ENCODE measurements around the gene LAMC3. TPM values are rescaled to one million over a fixed set of nuclear protein-coding genes. Genes with fewer than 3 reads are reported as not detected.
A peak's percentile ranks its signal among the peaks of the same experiment; 100 is the strongest.

The LAMC3 gene
- total and polyA plus RNA-seq, 9 of the 15 experiments (the other 6 are each of a cell fraction or from before 2014, with no cell fraction given), result 0.10 TPM; not detected in 8

DNA sequence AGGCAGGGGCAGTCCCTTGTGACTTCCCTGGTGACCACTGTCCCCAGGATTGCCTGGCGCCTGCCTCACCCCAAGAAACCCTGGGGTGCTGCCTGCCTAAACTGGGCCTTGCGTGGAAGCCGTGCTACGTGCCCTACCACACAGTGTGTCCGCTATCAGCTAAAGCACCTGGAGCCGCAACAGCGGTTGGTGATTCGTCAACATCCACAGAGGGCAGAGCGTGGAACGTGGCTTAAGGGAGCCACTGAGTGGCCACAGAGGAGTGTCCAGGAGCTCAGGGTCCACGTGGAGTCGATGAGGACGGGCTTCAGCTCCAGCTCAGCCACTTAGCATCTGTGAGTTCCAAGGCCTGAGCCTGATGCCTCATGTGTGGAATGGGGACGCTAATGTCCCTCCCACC lies 25.3 kb downstream of the LAMC3 start:
- ChIA-PET CTCF (ENCODE audit: low intra/inter-chr PET ratio) (no interaction called here), POLR2A (interaction anchor here (0.7 to 99.3 kb wide), 19 partner anchors 9 to 175 kb away, joined by 3 to 3336 read pairs (median 6); partner anchors contain the start of genes AIF1L and NUP214)
- H2AFZ ChIP-seq (ENCODE audit: low read depth, low read length), result no peak overlapping the region
- peaks cover 0 to 40% of the 10 kb centered on the region in 2 experiments; a peak in 2 of 5 replicates for H3K4me1 ChIP-seq (replicated peaks in 1 of 2; ENCODE audit: control insufficient read depth in 2 of 2, insufficient read depth in 2 of 2, low read length in 2 of 2)
- TF ChIP-seq ZNF77 (CRISPR knock-in tag; IDR thresholded peaks at IDR 0.05), result no peak
- TF ChIP-seq FOXJ2 (tag; IDR thresholded peaks at IDR 0.05), result no peak
- no peak for TF ChIP-seq ZEB2 (IDR thresholded peaks at IDR 0.05)
- peak; percentile 88; the same call in 1 of the 2 replicates for TF ChIP-seq STAT6 (CRISPR knock-in tag; IDR thresholded peaks at IDR 0.05)
- TF ChIP-seq, protein P1, sequence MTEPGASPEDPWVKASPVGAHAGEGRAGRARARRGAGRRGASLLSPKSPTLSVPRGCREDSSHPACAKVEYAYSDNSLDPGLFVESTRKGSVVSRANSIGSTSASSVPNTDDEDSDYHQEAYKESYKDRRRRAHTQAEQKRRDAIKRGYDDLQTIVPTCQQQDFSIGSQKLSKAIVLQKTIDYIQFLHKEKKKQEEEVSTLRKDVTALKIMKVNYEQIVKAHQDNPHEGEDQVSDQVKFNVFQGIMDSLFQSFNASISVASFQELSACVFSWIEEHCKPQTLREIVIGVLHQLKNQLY (CRISPR knock-in tag; conservative IDR thresholded peaks at IDR 0.05), result 0 out of 4 replicates have a peak, but pooled peaks of 1 of the 2 experiments have one; percentile 60
- TF ChIP-seq, protein P2, sequence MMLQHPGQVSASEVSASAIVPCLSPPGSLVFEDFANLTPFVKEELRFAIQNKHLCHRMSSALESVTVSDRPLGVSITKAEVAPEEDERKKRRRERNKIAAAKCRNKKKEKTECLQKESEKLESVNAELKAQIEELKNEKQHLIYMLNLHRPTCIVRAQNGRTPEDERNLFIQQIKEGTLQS (IDR thresholded peaks at IDR 0.05), result no peak
- TF ChIP-seq, protein P2 (CRISPR knock-in tag; conservative IDR thresholded peaks at IDR 0.05), result 0 out of 2 replicates have a peak, but pooled peaks have one; percentile 26
- TF ChIP-seq CXXC5 (CRISPR knock-in tag; IDR thresholded peaks at IDR 0.05), result no peak
- TF ChIP-seq PRPF4 (IDR thresholded peaks at IDR 0.05; ENCODE audit: insufficient read depth, low read depth, low read length, poor library complexity, severe bottlenecking), result no peak
- no peak for TF ChIP-seq EP300 (IDR thresholded peaks at IDR 0.05; ENCODE audit: low read length)
- no peak for TF ChIP-seq CTBP1 (IDR thresholded peaks at IDR 0.05; ENCODE audit: borderline replicate concordance)
- TF ChIP-seq LARP7 (IDR thresholded peaks at IDR 0.05), result no peak
- no peak for TF ChIP-seq NBN (IDR thresholded peaks at IDR 0.05; ENCODE audit: low read depth)
- TF ChIP-seq STAT5A (IDR thresholded peaks at IDR 0.05; ENCODE audit: borderline replicate concordance, low read length), result no peak
- in situ Hi-C loops (cut with MboI) (loop anchor here (10.0 kb wide), 1 partner anchor 329 kb away; no protein-coding TSS in a partner anchor), intact Hi-C loops (cut with micrococcal nuclease) (no loop called here)
- peaks cover 18% of the 10 kb centered on the region for H3K9me1 ChIP-seq (ENCODE audit: control insufficient read depth, insufficient read depth, low read length)
- no peak overlapping the region for H3K27ac ChIP-seq (ENCODE audit: extremely low read depth, low read depth, low read length)
- WGBS (ENCODE audit: insufficient coverage, low coverage, missing lambda C conversion rate), result 3% methylated on average over 14 of the region's 14 CpGs
- H3K9me3 ChIP-seq (replicated peaks; ENCODE audit: control insufficient read depth, insufficient read depth, low read depth, low read length), result 0 out of 2 replicates have a peak, but pooled peaks cover 2% of the 10 kb centered on the region
- no peaks in the 10 kb centered on the region for H3K36me3 ChIP-seq (ENCODE audit: control insufficient read depth, insufficient read depth, low read length)
- peaks cover 84% of the 10 kb centered on the region for H4K20me1 ChIP-seq (replicated peaks; ENCODE audit: control insufficient read depth, insufficient read depth, low read length)
- BruUV-seq (replicated peaks), result no TSS peak
- H3K27me3 ChIP-seq (ENCODE audit: control insufficient read depth in 2 of 2, insufficient read depth in 2 of 2, low read length in 2 of 2), result peaks cover 93 to 100% of the 10 kb centered on the region in 2 experiments
- H3K9ac ChIP-seq (ENCODE audit: insufficient read depth in 1 of 2, low read depth in 2 of 2, low read length in 2 of 2), result peak overlapping the region in 1 of 2 experiments; percentile 24; a peak in 2 of 4 replicates
- H3K79me2 ChIP-seq (ENCODE audit: control insufficient read depth, insufficient read depth, low read length), result no peaks in the 10 kb centered on the region
- DNase-seq (ENCODE audit: extremely low read depth in 1 of 4, low spot score in 3 of 4) (peak in 1 of 4 experiments; percentile 73), FAIRE-seq (no peak), ATAC-seq (peak; percentile 4)
- H3K4me3 ChIP-seq, result no peak overlapping the region
- H3K4me2 ChIP-seq (ENCODE audit: insufficient read depth, low read length), result no peak overlapping the region

Data from K562 (cell line).